ENCODE results near the gene FAR2.
"Not testable (repeated sequence)": the region's sequence is repeated elsewhere in the genome, so short reads cannot be mapped to it uniquely, and the experiment has no call there.

- TF ChIP-seq CTCF (conservative IDR thresholded peaks at IDR 0.05; ENCODE audit: low read length); EZH2phosphoT487 (IDR thresholded peaks at IDR 0.05; ENCODE audit: borderline replicate concordance, low read depth, low read length): not testable (repeated sequence)
These were observed 236.1 kb downstream of the FAR2 start for GRCh38 chr12:29385194-29385593.
